Mesendoderm (in vitro differentiated cells): ENCODE measurements around the gene DNASE1L1.
A peak's percentile ranks its signal among the peaks of the same experiment; 100 is the strongest.
"Not testable (repeated sequence)": the region's sequence is repeated elsewhere in the genome, so short reads cannot be mapped to it uniquely, and the experiment has no call there.

Source experiments
- DNase-seq: peaks from one replicate; pipeline ENCODE4 v3.0.0; 2013
- H2AK5ac ChIP-seq: 2 replicates; pipeline ENCODE4 v1.6.1; 2013; ENCODE audit warnings: low read length, inconsistent platforms
- H2BK120ac ChIP-seq: 2 replicates; pipeline ENCODE4 v1.6.1; 2013; ENCODE audit warnings: low read depth, mild to moderate bottlenecking, low read length, moderate library complexity, mixed read lengths
- H2BK15ac ChIP-seq: replicated peaks from 2 replicates; pipeline ENCODE4 v1.6.1; 2013; ENCODE audit warnings: low read depth, mild to moderate bottlenecking, moderate library complexity
- H2BK5ac ChIP-seq: 2 replicates; pipeline ENCODE4 v1.6.1; 2013; ENCODE audit warnings: low read length, inconsistent platforms
- H3K18ac ChIP-seq: 2 replicates; pipeline ENCODE4 v1.6.1; 2013; ENCODE audit warnings: mild to moderate bottlenecking, low read length, mixed read lengths
- H3K23ac ChIP-seq: one replicate; pipeline ENCODE4 v1.6.1; 2013; ENCODE audit warnings: low read length
- H3K27ac ChIP-seq: 2 replicates; pipeline ENCODE4 v1.5.1; 2013; ENCODE audit warnings: low read depth, mild to moderate bottlenecking, inconsistent platforms, low read length, moderate library complexity
- H3K27me3 ChIP-seq: 2 replicates; pipeline ENCODE4 v1.6.1; 2013; ENCODE audit warnings: low read length, control low read depth, mild to moderate bottlenecking, inconsistent platforms; ENCODE audit not compliant: insufficient read depth, poor library complexity
- H3K36me3 ChIP-seq: 2 replicates; pipeline ENCODE4 v1.6.1; 2013; ENCODE audit warnings: low read length, inconsistent platforms; ENCODE audit not compliant: control insufficient read depth, insufficient read depth
- H3K4ac ChIP-seq: one replicate; pipeline ENCODE4 v1.6.1; 2013; ENCODE audit warnings: low read depth, mild to moderate bottlenecking, low read length, moderate library complexity
- H3K4me1 ChIP-seq: 2 replicates; pipeline ENCODE4 v1.6.1; 2013; ENCODE audit warnings: low read depth, low read length, inconsistent platforms; ENCODE audit not compliant: control insufficient read depth
- H3K4me2 ChIP-seq: 2 replicates; pipeline ENCODE4 v1.6.1; 2013; ENCODE audit warnings: low read length
- H3K4me3 ChIP-seq: 2 replicates; pipeline ENCODE4 v1.5.1; 2013; ENCODE audit warnings: mild to moderate bottlenecking, low read length
- H3K56ac ChIP-seq: one replicate; pipeline ENCODE4 v1.6.1; 2013; ENCODE audit warnings: low read length
- H3K79me1 ChIP-seq: 2 replicates; pipeline ENCODE4 v1.6.1; 2013; ENCODE audit warnings: low read length, inconsistent platforms
- H3K79me2 ChIP-seq: 2 replicates; pipeline ENCODE4 v1.6.1; 2013; ENCODE audit warnings: mild to moderate bottlenecking, low read length; ENCODE audit not compliant: control insufficient read depth, insufficient read depth
- H3K9ac ChIP-seq: 2 replicates; pipeline ENCODE4 v1.6.1; 2013; ENCODE audit warnings: low read length, inconsistent platforms
- H4K5ac ChIP-seq: one replicate; pipeline ENCODE4 v1.6.1; 2013; ENCODE audit warnings: low read length
- H4K8ac ChIP-seq: one replicate; pipeline ENCODE4 v1.6.1; 2013; ENCODE audit warnings: low read depth, mild to moderate bottlenecking, control low read depth, low read length, moderate library complexity
- WGBS: extraction: QIAGEN DNeasy Blood & Tissue Kit; methylation state at CpG from one replicate; pipeline ENCODE4 v1.1.7; 2013; ENCODE audit warnings: low lambda C conversion rate, missing lambda C conversion rate; ENCODE audit not compliant: insufficient coverage; ENCODE audit errors: extremely low coverage; 5-methylcytosine and 5-hydroxymethylcytosine counted together

Gene DNASE1L1

GRCh38 chrX:154396973-154397887, 11.8 kb downstream of the DNASE1L1 start:
- DNase-seq = peak; percentile 68
- Histone ChIP-seq H2BK15ac (no peak overlapping the region), H4K8ac (no peak overlapping the region), H3K4ac (peak overlapping the region; percentile 77), H3K36me3 (peaks cover 12% of the 10 kb centered on the region), H3K18ac (peak overlapping the region; percentile 90), H3K56ac (peak overlapping the region; percentile 87), H2BK120ac (no peak overlapping the region), H3K4me3 (peak overlapping the region; percentile 66), H2AK5ac (no peak overlapping the region), H3K9ac (peak overlapping the region; percentile 91), H2BK5ac (peak overlapping the region; percentile 55), H3K27ac (peak overlapping the region; percentile 94), H3K79me1 (peaks cover 1% of the 10 kb centered on the region), H4K5ac (no peak overlapping the region), H3K4me1 (no peaks in the 10 kb centered on the region), H3K79me2 (peaks cover 15% of the 10 kb centered on the region), H3K4me2 (peak overlapping the region; percentile 71), H3K23ac (peak overlapping the region; percentile 45), H3K27me3 (no peaks in the 10 kb centered on the region)
- WGBS = no CpG with 5 or more reads among the region's 53 CpGs

GRCh38 chrX:154396363-154396762, 12.7 kb downstream of the DNASE1L1 start:
- H2BK15ac ChIP-seq, H3K79me1 ChIP-seq, H2BK120ac ChIP-seq, H3K18ac ChIP-seq, H3K4me1 ChIP-seq, H2AK5ac ChIP-seq, H3K23ac ChIP-seq, H3K9ac ChIP-seq, H4K5ac ChIP-seq, H3K27me3 ChIP-seq, H2BK5ac ChIP-seq, H3K4me3 ChIP-seq, DNase-seq, H4K8ac ChIP-seq, H3K4me2 ChIP-seq, H3K27ac ChIP-seq, H3K56ac ChIP-seq: not testable (repeated sequence)
- Histone ChIP-seq H3K4ac (peak overlapping the region; percentile 4), H3K36me3 (peaks cover 12% of the 10 kb centered on the region), H3K79me2 (peaks cover 15% of the 10 kb centered on the region)
- WGBS = no CpG with 5 or more reads among the region's 17 CpGs

- not testable (repeated sequence) for H3K27me3 ChIP-seq, H3K36me3 ChIP-seq, DNase-seq, H4K8ac ChIP-seq, H3K79me1 ChIP-seq, H3K4ac ChIP-seq, H2AK5ac ChIP-seq, H3K23ac ChIP-seq, H3K18ac ChIP-seq, H3K9ac ChIP-seq, H4K5ac ChIP-seq, H3K4me1 ChIP-seq, H2BK5ac ChIP-seq, H3K56ac ChIP-seq, H3K4me2 ChIP-seq, H3K4me3 ChIP-seq, H2BK120ac ChIP-seq, H2BK15ac ChIP-seq, H3K79me2 ChIP-seq, H3K27ac ChIP-seq
- WGBS = no CpG with 5 or more reads among the region's 121 CpGs
Observed at GRCh38 chrX:154389812-154390747, 19.0 kb downstream of the DNASE1L1 start.

- H3K4me1 ChIP-seq, H2AK5ac ChIP-seq, H4K8ac ChIP-seq, H3K27me3 ChIP-seq, H3K79me2 ChIP-seq, H3K36me3 ChIP-seq, H3K9ac ChIP-seq, H3K18ac ChIP-seq, H2BK15ac ChIP-seq, H3K56ac ChIP-seq, H2BK120ac ChIP-seq, H2BK5ac ChIP-seq, H4K5ac ChIP-seq, H3K79me1 ChIP-seq, H3K4me2 ChIP-seq, H3K4ac ChIP-seq, H3K23ac ChIP-seq, H3K27ac ChIP-seq, DNase-seq, H3K4me3 ChIP-seq: not testable (repeated sequence)
- no CpG with 5 or more reads among the region's 16 CpGs for WGBS
Observed at GRCh38 chrX:154388649-154389048, 20.4 kb downstream of the DNASE1L1 start.

- WGBS = no CpG with 5 or more reads among the region's 20 CpGs
- H2BK120ac ChIP-seq, H2BK5ac ChIP-seq, H3K36me3 ChIP-seq, H3K27me3 ChIP-seq, H4K8ac ChIP-seq, H2BK15ac ChIP-seq, H2AK5ac ChIP-seq, H3K4ac ChIP-seq, H3K4me3 ChIP-seq, DNase-seq, H4K5ac ChIP-seq, H3K18ac ChIP-seq, H3K79me2 ChIP-seq, H3K79me1 ChIP-seq, H3K4me1 ChIP-seq, H3K23ac ChIP-seq, H3K56ac ChIP-seq, H3K4me2 ChIP-seq, H3K27ac ChIP-seq, H3K9ac ChIP-seq: not testable (repeated sequence)
Observed at GRCh38 chrX:154388094-154388493, 21.0 kb downstream of the DNASE1L1 start.
